HCT116 (cell line): ENCODE results near the gene BCS1L. TPM values are rescaled to one million over a fixed set of nuclear protein-coding genes. Genes with fewer than 3 reads are reported as not detected.

Experiments
- ATAC-seq: fragments of 200-7000 bp; cut with Tn5 transposase; 2 replicates; pipeline ENCODE4 v1.9.1; 2020; ENCODE audit warnings: mild to moderate bottlenecking, moderate library complexity
- BruUV-seq: library from RNA; stranded (reverse); fragments of 400-500 nt; replicated peaks from 2 replicates; lab custom pipeline; 2021; lab: Mats Ljungman, UMichigan
- CTCF ChIA-PET: fragments of 300-600 bp; sonication (Branson Sonifier 250); formaldehyde crosslinking; loops from one replicate; lab custom pipeline; 2021; ENCODE audit warnings: antibody characterized with exemption; lab: Charles Lee
- POLR2A ChIA-PET: fragments of 300-600, 350-600 bp; sonication (Branson Sonifier 250); formaldehyde crosslinking; loops from one replicate; lab custom pipeline; 2021; ENCODE audit warnings: antibody characterized with exemption; lab: Charles Lee
- RAD21 ChIA-PET, 2 experiments: fragments of 300-600 bp; sonication (Branson Sonifier 250); formaldehyde crosslinking; loops; one replicate each; lab custom pipeline; 2023; ENCODE audit warnings: low total read pairs in 2 of 2; ENCODE audit not compliant: uncharacterized antibody in 2 of 2, unreplicated experiment in 2 of 2, low non-redundant PET in 1 of 2; lab: Charles Lee
- DNase-seq: peaks from one replicate; pipeline ENCODE4 v3.0.0-alpha.2; 2010; ENCODE audit warnings: low read depth, low spot score
- H2AFZ ChIP-seq: fragments of 200-600 bp; shearing (Covaris generic), sonication (generic); 2 replicates; pipeline ENCODE4 v1.6.1; 2017; ENCODE audit warnings: low read depth, mixed run types, mixed read lengths, antibody characterized with exemption, low read length; ENCODE audit not compliant: poor library complexity, severe bottlenecking
- H3K27ac ChIP-seq: 2 replicates; pipeline ENCODE4 v1.5.1; 2012; ENCODE audit warnings: low read depth, low read length
- H3K27me3 ChIP-seq: fragments of 200-600 bp; sonication (generic); 2 replicates; pipeline ENCODE4 v1.6.1; 2016; ENCODE audit warnings: mixed run types, low read length, mixed read lengths; ENCODE audit not compliant: insufficient read depth
- H3K36me3 ChIP-seq, 2 experiments: fragments of 200-500 bp in 1 of 2; fragments of 200-600 bp in 1 of 2; sonication (Bioruptor generic) in 1 of 2; sonication (generic) in 1 of 2; 2 replicates each; pipeline versions ENCODE4 v1.5.1 to v1.6.1; 2014 to 2016; ENCODE audit warnings: low read length in 2 of 2, inconsistent platforms in 1 of 2, mixed read lengths in 1 of 2, mixed run types in 1 of 2; ENCODE audit not compliant: insufficient read depth in 2 of 2, control insufficient read depth in 1 of 2
- H3K4me1 ChIP-seq, 2 experiments: fragments of 200-600 bp in 1 of 2; sonication (generic) in 1 of 2; 2 replicates each; pipeline versions ENCODE4 v1.5.1 to v1.6.1; 2012 to 2017; ENCODE audit warnings: low read length in 2 of 2, inconsistent platforms in 1 of 2, mild to moderate bottlenecking in 1 of 2, mixed read lengths in 1 of 2, mixed run types in 1 of 2, moderate library complexity in 1 of 2; ENCODE audit not compliant: insufficient read depth in 2 of 2, control insufficient read depth in 1 of 2
- H3K4me2 ChIP-seq: fragments of 200-600 bp; sonication (generic); 2 replicates; pipeline ENCODE4 v1.6.1; 2017; ENCODE audit warnings: mixed run types, low read length, mixed read lengths
- H3K4me3 ChIP-seq, 2 experiments: fragments of 200-600 bp in 1 of 2; sonication (generic) in 1 of 2; replicated peaks in 1 of 2; 2 replicates each; pipeline ENCODE4 v1.5.1; 2011 to 2016; ENCODE audit warnings: low read length in 2 of 2, control low read depth in 1 of 2, low read depth in 1 of 2, mild to moderate bottlenecking in 1 of 2, mixed read lengths in 1 of 2, mixed run types in 1 of 2
- H3K79me2 ChIP-seq: fragments of 200-600 bp; sonication (generic); 2 replicates; pipeline ENCODE4 v1.6.1; 2017; ENCODE audit warnings: mild to moderate bottlenecking, mixed run types, low read length, moderate library complexity, mixed read lengths; ENCODE audit not compliant: insufficient read depth
- H3K9ac ChIP-seq: fragments of 200-600 bp; sonication (generic); 2 replicates; pipeline ENCODE4 v1.6.1; 2016; ENCODE audit warnings: low read length, mixed read lengths
- H3K9me2 ChIP-seq: fragments of 200-600 bp; sonication (generic), shearing (Covaris generic); 2 replicates; pipeline ENCODE4 v1.6.1; 2017; ENCODE audit warnings: mixed run types, mild to moderate bottlenecking, moderate library complexity; ENCODE audit not compliant: insufficient read depth
- H3K9me3 ChIP-seq, 2 experiments: fragments of 200-500 bp in 1 of 2; fragments of 200-600 bp in 1 of 2; sonication (Bioruptor generic) in 1 of 2; sonication (generic) in 1 of 2; 2 replicates each; pipeline ENCODE4 v1.6.1; 2014 to 2017; ENCODE audit warnings: low read length in 2 of 2, mixed read lengths in 2 of 2, inconsistent platforms in 1 of 2, low read depth in 1 of 2, mild to moderate bottlenecking in 1 of 2, mixed run types in 1 of 2, moderate library complexity in 1 of 2; ENCODE audit not compliant: control insufficient read depth in 1 of 2, insufficient read depth in 1 of 2
- H4K20me1 ChIP-seq: fragments of 200-600 bp; sonication (generic), shearing (Covaris generic); 2 replicates; pipeline ENCODE4 v1.6.1; 2017; ENCODE audit warnings: mixed run types, mild to moderate bottlenecking, moderate library complexity; ENCODE audit not compliant: insufficient read depth
- CTCF ChIP-seq, 3 experiments: fragments of 200-600 bp in 1 of 3; sonication (generic) in 1 of 3; IDR thresholded peaks in 2 of 3; conservative IDR thresholded peaks in 1 of 3; 2 replicates each; pipeline ENCODE4 v1.5.1; 2012 to 2017; ENCODE audit warnings: low read depth in 2 of 3, low read length in 2 of 3, antibody characterized with exemption in 1 of 3, borderline replicate concordance in 1 of 3, control low read depth in 1 of 3, mild to moderate bottlenecking in 1 of 3, mixed read lengths in 1 of 3, mixed run types in 1 of 3, moderate library complexity in 1 of 3; ENCODE audit not compliant: insufficient read depth in 1 of 3
- EZH2phosphoT487 ChIP-seq: fragments of 200-600 bp; IDR thresholded peaks from 2 replicates; pipeline ENCODE4 v1.6.1; 2018; ENCODE audit warnings: antibody characterized with exemption, borderline replicate concordance
- POLR2AphosphoS5 ChIP-seq: IDR thresholded peaks from 2 replicates; pipeline ENCODE4 v1.6.1; 2011; ENCODE audit warnings: mild to moderate bottlenecking, low read depth, low read length, moderate library complexity
- RAD21 ChIP-seq: IDR thresholded peaks from 2 replicates; pipeline ENCODE4 v1.6.1; 2012; ENCODE audit warnings: low read depth, mild to moderate bottlenecking
- TCF7L2 ChIP-seq: IDR thresholded peaks from 2 replicates; pipeline ENCODE4 v1.7.0; 2011; ENCODE audit warnings: borderline replicate concordance, inconsistent platforms; ENCODE audit not compliant: insufficient read depth, insufficient read length; ENCODE audit errors: extremely low read depth
- ZNF274 ChIP-seq: fragments of 200-500 bp; sonication (Bioruptor generic); IDR thresholded peaks from 2 replicates; pipeline ENCODE4 v1.6.1; 2014; ENCODE audit warnings: mild to moderate bottlenecking, low read depth, low read length, inconsistent platforms
- intact Hi-C: fragments of 100-400 bp; cut with micrococcal nuclease; formaldehyde crosslinking; loops from 2 replicates; pipeline ENCODE4 v1.10.0; 2022
- total RNA-seq: library from RNA; stranded (reverse); gene quantifications from one replicate; pipeline ENCODE4 v1.2.1, GENCODE V29; 2021; ENCODE audit not compliant: unreplicated experiment

Gene BCS1L
- total RNA-seq, 1 experiment from 2014 or later: 57.4 TPM

GRCh38 chr2:218679119-218679518, 19.6 kb downstream of the BCS1L start:
- CTCF ChIA-PET: interaction anchor here (2.2 kb wide), 1 partner anchor 8 kb away, joined by 6 read pairs; no protein-coding TSS in a partner anchor
- peaks cover 0 to 4% of the 10 kb centered on the region in 2 experiments; a peak in 1 of 4 replicates for H3K4me1 ChIP-seq
- POLR2A ChIA-PET: no interaction called here
- no peak for TF ChIP-seq RAD21
- no peak for TF ChIP-seq ZNF274
- no peak overlapping the region for H2AFZ ChIP-seq
- BruUV-seq: no TSS peak
- H3K4me3 ChIP-seq: no peak overlapping the region
- H3K79me2 ChIP-seq: no peaks in the 10 kb centered on the region
- DNase-seq (no peak), ATAC-seq (no peak)
- H3K4me2 ChIP-seq: no peak overlapping the region
- H3K27ac ChIP-seq: no peak overlapping the region
- no peaks in the 10 kb centered on the region for H3K9me2 ChIP-seq
- H4K20me1 ChIP-seq: no peaks in the 10 kb centered on the region
- H3K27me3 ChIP-seq: no peaks in the 10 kb centered on the region
- H3K36me3 ChIP-seq: peaks cover 0 to 9% of the 10 kb centered on the region in 2 experiments; a peak in 2 of 4 replicates
- H3K9me3 ChIP-seq: no peaks in the 10 kb centered on the region
- intact Hi-C loops: no loop called here
- RAD21 ChIA-PET: no interaction called here
- no peak overlapping the region for H3K9ac ChIP-seq

- H3K27me3 ChIP-seq: no peaks in the 10 kb centered on the region
- no peaks in the 10 kb centered on the region for H3K9me3 ChIP-seq
- DNase-seq: no peak
- H3K79me2 ChIP-seq: no peaks in the 10 kb centered on the region
- TF ChIP-seq TCF7L2: no peak
- TF ChIP-seq EZH2phosphoT487: no peak
- no peak for TF ChIP-seq RAD21
- TF ChIP-seq CTCF (IDR thresholded peaks at IDR 0.05 in 2 of 3, conservative IDR thresholded peaks at IDR 0.05 in 1 of 3; ENCODE audit: borderline replicate concordance in 1 of 3, insufficient read depth in 1 of 3, low read depth in 2 of 3, low read length in 2 of 3): no peak
- no peak for TF ChIP-seq POLR2AphosphoS5
- BruUV-seq: no TSS peak
- H3K4me2 ChIP-seq: no peak overlapping the region
- ChIA-PET POLR2A (no interaction called here), RAD21 (no interaction called here), CTCF (no interaction called here)
- no peaks in the 10 kb centered on the region for H3K9me2 ChIP-seq
- peaks cover 0 to 7% of the 10 kb centered on the region in 2 experiments; a peak in 2 of 4 replicates for H3K36me3 ChIP-seq
- H3K4me3 ChIP-seq: no peak overlapping the region
- H3K9ac ChIP-seq: no peak overlapping the region
- no peak overlapping the region for H3K27ac ChIP-seq
- no peaks in the 10 kb centered on the region for H4K20me1 ChIP-seq
- intact Hi-C loops: no loop called here
- H2AFZ ChIP-seq: no peak overlapping the region
- ATAC-seq: no peak
- H3K4me1 ChIP-seq: peaks cover 0 to 4% of the 10 kb centered on the region in 2 experiments; a peak in 1 of 4 replicates
Measured at GRCh38 chr2:218680061-218680460, 20.6 kb downstream of the BCS1L start.
